ENCODE measurements around the gene NFIB.

GRCh38 chr9:14151451-14151850, 162.5 kb downstream of the NFIB start:
- TF ChIP-seq POLR2A (IDR thresholded peaks at IDR 0.05) = no peak
- TF ChIP-seq CTCF (IDR thresholded peaks at IDR 0.05) = no peak

All from body of pancreas (tissue), 4 donors.